GM18907 (cell line): ENCODE data around the gene PSTK.

ENCODE experiments used
- ATAC-seq: cut with Tn5 transposase; IDR thresholded peaks from one replicate; pipeline ENCODE4 v1.9.1; 2021; ENCODE audit warnings: mild to moderate bottlenecking, moderate library complexity; ENCODE audit not compliant: unreplicated experiment

The PSTK gene

DNA sequence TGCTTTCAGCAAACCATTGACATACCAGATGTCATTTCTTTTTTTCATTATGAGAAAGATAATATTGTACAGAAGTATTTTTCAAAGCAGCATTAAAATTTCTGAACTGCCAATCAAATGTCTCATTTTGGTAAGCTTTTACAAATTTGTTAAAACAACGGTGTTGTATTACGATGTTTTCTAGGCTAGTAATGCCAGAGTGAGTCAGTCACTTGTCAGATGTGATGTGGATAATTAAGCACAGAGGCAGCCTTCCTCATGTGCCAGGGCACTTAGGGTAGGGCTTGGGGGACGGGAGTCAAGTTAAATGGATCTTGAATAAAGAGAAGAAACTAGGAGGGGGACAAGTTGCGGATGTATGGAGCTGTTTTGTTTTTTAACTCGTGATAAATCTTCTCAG lies 10.1 kb downstream of the PSTK start:
- no peak for ATAC-seq

DNA sequence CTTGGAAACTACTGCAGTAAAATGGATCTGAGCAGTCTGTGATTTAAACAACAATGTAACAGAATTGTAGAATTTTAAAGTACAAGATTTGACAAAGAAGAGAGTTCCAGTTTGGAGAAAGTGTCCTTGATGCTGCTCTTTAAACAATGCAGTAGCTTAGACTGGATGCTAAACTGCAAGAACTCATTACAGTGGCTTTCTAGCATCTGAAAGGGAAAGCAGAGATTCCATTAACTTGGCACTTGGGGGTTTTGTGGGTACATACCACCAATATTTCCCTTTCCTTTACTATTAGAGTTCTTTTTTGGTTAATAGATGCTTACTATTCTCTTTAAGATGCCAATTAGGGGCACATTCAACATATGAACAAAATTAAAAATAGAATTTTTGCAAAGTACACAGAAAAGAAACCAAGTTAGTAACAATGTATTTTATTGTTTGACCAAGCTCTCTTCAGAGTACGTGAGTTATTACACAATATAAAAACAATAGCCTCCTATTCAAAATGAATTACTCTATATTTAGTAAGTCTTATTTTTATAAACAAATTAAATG lies 11.9 kb downstream of the PSTK start:
- no peak for ATAC-seq

DNA sequence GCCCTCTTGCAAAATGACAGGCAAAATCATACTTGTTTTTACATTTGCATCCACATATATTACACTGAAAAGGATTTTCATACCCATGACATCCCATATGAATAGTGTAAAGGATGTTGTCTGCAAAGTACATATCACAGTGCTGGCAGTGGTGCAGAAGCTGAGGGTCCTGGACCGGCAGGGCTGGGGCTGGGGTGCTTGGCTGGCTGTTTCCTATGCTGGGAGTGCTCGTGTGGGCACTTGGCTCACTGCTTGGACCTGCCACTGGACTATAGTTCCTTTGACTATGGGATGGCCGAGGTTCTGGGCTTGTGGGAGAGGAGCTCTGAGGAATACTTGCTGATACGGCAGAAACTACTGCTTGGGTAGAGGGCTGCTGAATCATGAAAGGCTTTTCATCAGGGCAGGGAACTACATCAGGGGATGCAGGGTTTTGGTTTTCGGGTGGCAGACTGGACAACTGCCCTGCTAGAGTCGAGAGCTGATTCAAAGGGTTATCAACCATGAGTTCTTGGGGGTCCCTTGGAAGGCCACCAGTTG lies 13.7 kb downstream of the PSTK start:
- no peak for ATAC-seq

DNA sequence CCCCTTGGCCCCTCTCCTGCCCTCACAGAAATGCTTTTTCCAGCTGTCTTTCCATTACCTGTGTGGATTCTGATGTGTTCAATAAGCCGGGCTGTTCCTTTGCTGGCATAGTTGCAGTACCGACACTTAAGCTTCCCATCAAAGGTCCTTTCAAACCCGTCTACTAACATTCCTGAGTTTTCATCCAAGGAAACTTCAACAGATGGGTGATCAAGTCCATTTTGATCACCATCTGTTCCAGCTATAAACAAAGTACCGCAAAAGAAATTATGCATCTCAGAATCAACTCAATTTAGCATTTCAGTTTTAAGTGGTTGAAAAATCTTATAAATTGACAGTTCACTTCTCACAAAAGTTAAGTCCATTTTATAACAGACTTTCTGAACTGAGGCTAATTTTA lies 15.7 kb downstream of the PSTK start:
- ATAC-seq = no peak

DNA sequence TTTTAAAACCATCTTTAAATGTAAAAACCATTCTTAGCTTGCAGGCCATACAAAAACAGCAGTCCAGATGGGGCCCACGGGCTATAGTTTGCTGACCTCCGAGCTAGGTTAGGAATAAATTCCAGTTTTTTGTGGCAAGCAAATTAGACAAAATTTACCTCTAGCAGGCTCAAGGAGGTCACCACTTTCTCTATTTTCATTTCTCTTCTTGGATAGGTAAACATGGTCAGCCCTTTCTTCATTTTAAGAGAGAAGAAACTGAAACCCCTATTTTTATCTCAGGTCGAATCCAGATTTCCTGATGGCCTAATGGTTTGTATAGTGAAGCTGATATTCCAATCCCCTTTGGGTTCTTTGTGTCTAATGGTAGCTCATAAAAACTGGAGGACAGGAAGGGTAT lies 17.7 kb downstream of the PSTK start:
- no peak for ATAC-seq

DNA sequence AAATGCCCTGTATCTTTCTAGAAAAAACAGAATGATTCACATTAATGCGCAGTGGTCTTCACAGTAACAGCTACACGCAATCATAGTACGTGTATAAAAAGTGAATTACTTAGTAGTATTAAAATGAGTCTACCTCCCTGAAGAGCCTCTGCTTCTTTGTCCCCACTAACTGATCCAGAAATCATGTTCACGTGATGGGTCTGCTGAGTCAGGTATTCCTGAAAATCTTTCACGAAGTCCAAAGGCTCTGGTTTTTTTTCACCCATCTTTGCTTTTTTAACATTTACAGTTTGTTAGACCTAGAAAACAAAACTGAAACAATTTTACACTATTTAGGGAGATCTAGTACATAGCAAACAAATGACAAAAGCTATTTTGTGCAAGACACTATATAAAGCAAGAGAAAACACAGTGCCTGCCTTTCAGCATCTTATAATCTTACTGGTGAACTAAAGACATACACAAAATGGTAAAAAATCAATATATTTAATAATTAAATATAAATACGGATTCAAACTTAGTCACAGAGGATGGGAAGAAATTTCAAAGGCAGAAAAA lies 18.2 kb downstream of the PSTK start:
- no peak for ATAC-seq

DNA sequence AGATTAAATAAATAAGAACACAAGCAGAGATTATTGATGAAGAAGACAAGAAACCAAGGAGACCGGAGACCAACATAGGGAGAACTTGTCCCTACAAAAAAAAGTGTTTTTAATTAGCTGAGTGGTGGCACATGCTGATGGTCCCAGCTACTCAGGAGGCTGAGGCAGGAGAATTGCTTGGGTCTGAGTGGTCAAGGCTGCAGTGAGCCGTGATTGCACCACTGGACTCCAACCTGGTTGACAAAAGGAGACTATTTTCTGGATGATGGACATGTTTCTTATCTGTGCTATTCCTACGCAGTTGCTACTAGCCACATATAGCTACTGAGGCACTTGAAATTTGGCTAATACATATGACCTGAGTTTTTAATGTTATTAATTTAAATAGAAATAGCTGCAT lies 18.7 kb downstream of the PSTK start:
- no peak for ATAC-seq

DNA sequence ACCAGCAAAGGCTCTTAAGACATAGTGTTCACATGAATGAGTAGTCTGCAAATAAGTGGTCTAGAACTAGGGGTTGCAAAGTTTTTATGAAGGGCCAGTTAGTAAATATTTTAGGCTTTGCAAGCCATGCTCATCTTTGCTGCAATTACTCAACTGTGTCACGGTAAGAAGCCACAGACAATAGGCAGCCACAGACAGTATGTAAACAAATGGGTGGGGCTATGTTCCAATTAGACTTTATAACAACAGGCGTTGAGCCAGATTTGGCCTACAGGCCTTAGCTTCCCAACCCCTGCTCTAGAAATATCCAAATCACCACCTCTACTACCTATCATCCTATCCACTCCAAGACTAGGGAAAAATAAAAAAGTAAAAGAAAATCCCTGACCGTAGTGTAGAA lies 19.1 kb downstream of the PSTK start:
- ATAC-seq = no peak

DNA sequence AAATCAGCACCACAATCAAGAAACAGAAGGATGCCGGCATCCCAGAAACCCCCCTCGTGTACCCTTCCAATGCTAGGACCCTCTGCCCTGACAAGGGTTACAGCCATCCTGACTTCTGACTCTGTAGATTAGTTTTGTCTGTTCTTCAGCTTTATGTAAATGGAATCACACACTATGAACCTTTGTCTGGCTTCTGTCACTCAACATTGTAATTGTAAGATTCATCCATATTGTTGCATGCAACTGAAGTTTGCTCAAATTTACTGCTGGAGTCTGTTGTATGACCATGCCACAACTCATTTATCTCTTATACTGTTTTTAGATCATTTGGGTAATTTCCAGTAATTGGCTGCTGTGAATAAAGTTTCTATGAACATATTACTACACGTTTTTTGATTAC lies 20.0 kb downstream of the PSTK start:
- no peak for ATAC-seq

DNA sequence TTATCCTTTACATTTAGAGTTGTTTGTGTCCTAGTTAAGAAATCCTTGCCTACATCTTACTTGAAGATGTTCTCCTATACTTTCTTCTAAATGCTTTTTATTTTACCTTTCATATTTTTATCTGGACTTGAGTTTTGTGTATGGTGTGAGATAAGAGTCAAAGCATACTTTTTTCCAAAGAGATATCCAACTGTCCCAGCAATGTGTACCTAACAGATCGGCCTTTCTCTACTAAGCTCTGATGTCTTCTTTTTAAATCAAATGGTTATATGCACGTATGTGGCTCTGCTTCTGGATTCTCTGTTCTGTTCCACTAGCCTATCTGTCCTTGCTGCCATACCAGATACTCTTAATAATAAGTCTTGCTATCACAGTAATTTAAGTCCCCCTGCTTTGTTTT lies 21.2 kb downstream of the PSTK start:
- ATAC-seq = no peak

DNA sequence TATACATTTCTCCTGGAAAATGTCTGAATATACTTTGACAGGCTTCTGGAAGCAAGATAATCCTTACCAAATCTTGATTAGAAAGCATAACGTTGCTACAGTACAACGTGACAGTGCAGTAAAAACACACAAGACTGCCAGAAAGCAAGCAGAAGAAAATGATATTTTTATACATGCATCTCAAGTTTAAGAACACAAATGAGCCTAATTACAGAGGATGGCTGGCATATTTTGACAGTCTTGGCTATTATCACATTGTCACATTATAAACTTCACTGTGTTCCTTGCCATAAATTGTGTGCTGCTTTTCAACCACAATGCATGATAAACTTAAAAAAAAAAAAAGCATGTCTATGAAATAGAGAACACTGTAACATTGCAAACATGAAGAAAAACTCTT lies 24.1 kb downstream of the PSTK start:
- no peak for ATAC-seq

DNA sequence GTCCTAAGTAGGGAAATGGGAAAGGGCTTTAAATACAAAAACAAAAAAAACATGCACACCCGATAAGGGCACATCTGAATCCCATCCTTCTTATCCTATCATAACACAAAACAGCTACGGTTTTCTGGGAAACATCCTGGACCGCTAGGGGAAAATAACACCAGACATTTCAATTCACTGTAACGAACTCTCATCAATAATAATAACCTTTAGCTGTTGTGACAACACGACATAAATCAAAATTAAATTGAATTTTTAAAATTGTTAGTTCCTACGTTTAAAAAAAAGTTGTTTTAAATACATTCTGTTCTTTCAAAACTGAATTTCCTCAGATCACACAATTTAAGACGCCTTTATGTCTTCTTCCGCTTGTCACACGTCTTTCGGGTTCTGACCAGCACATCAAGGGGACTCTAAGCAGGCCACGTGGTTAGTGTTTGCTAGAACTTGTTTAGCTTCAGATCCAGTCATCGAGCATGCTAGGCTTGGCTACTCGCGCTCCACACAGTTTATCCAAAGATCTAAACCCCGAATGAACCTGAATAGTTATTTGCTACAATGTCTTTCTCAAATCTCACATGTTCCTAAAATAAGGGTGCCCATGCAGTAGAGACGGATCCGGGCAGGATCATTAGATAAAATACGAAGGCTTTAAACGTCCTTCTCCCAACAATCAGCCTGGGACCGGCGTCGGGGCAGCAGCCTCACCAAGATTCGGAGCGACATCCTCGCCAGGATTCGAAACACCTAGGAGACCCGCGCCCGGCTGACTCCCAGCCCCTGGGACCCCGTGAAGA lies 27.6 kb downstream of the PSTK start:
- peak; percentile 43 for ATAC-seq

DNA sequence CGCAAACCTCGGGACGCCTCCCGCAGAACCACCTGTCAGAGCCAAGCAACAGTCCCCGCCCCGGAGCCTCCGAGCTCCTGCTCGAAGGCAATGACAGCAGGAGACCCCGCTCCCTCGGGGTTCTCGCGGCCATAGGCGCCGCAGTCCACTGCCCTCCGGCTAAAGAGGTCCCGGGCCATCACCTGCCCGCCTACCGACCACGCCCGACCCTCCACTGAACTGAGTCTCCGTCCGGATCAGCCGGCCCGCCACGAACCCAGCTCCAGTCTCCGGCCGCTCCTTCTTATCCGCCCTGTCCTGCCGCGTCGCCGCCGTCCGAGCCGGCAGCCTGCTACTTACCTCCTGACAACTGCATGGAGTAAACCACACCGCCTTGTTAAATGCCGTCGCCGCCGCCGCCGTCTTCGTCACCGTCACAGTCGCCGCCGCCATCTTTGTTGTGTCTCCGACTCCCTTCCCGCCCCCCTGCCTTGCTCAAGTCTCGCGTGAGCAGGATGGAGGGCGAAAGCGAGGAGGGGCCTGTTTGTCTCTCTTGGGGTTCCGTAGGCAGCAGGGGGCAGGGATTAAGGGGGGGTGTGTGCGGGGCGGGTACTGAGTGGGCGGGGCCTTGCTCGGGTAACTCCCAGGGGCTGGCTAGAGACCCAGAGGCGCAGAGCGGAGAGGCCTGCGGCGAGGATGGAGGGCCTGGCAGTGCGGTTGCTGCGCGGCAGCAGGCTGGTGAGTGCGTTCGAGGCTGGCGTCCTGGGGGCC lies 28.3 kb downstream of the PSTK start, which contains the start of the genes ACADSB and IKZF5:
TSS of gene ACADSB (plus strand) at position 652 of the 750 bp plus-strand sequence. CDS start at position 676, 24 bp downstream.
TSS of gene IKZF5 (minus strand) at position 441 of the 750 bp plus-strand sequence. CDS start 10,170 bp downstream, outside the sequence.
- peak; percentile 88 for ATAC-seq

DNA sequence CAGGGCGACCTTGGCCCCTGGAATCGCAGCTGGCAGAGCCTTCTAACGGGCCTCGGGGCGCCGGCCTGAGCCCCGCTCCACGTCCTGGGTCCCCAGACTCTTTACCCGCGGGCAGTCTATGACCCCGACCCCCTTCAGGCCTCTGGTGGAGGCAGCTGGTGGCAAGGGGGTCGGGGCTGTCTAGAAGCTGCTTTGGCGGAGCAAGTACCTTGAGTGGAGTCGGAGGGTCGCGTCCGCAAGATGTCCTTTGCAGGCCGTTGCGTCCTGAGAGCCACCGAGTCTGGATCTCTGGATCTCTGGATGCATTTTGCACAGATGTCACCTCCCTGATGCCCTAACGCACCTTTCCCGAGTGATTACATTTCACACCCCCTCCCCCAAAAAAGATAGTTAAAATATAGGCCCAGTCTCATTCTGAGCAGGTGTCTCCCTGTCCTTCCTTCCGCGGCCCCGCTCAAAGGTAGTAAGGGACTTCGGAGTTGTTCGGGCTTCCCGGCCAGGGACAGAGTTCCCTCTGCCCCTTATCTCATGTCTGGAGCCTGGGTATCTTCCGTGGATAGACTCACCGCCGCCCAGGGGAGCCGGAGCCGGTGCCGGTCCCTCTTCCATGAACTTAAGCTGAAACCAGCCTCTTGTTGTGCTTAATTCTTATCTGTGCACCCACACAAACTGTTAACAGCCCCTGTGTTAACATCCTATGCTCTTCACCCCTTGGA lies 29.1 kb downstream of the PSTK start:
- peak; percentile 15 for ATAC-seq

DNA sequence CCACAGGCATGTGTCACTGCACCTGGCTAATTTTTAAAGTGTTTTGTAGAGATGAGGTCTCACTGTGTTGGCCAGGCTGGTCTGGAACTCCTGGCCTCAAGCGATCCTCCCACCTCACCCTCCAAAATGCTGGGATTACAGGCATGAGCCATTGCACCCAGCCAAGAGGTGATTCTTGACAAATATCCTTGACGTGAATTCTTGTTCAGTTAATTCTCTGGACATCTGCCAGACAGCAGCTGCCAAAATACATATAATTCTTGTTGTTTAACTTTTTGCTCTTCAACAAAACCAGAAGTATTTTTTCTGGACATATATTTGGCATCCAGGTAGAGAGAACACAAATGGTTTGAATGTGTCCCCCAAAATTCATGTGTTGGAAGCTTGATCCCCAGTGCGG lies 31.8 kb downstream of the PSTK start:
- ATAC-seq = no peak

DNA sequence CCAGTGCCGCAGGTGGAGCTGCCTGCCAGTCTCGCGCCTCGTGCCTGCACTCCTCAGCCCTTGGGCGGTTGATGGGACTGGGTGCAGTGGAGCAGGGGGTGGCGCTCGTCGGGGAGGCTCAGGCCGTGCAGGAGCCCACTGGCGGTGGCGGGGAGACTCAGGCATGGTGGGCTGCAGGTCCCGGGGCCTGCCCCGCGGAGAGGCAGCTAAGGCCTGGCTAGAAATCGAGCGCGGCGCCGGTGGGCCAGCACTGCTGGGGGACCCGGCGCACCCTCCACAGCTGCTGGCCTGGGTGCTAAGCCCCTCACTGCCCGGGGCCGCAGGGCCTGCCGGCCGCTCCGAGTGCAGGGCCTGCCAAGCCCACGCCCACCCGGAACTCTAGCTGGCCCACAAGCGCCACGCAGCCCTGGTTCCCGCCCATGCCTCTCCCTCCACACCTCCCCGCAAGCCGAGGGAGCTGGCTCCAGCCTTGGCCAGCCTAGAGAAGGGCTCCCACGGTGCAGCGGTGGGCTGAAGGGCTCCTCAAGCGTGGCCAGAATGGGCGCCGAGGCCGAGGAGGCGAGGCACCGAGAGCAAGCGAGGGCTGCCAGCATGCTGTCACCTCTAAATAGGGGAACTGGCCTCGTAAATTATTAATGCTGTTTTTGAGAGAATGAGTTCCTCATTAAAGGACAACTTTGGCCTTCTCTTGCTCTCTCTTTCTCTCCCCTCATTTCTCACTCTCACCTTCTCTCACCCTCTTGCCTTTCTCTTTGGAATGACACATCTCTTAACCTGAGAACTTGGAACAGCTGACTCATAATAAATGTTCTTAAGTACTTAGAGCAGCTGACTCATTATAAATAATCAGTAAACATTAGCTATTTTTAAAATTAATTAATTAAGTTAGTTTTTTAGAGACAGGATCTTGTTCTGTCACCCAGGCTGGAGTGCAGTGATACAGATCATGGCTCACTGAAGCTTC lies 33.5 kb downstream of the PSTK start:
- ATAC-seq = no peak

DNA sequence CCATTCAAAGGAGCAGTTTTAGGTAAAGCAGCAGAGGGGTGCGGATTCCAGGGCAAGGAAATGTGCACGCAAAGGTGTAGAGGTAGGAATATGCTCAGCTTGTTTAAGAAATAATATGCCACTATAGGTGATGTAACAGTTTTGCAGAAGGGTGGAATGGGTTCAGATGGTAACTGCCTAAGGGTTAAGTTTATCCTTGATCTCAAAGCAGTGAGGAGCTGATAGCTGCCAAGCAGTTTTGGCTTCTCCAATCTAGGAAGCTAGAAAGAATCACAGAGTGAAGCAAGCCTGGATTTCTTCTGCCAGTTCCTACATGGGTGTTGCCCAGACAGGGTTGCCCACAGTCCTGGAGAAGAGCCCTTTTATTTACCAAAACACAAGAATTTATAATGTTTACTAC lies 34.6 kb downstream of the PSTK start:
- ATAC-seq = no peak

DNA sequence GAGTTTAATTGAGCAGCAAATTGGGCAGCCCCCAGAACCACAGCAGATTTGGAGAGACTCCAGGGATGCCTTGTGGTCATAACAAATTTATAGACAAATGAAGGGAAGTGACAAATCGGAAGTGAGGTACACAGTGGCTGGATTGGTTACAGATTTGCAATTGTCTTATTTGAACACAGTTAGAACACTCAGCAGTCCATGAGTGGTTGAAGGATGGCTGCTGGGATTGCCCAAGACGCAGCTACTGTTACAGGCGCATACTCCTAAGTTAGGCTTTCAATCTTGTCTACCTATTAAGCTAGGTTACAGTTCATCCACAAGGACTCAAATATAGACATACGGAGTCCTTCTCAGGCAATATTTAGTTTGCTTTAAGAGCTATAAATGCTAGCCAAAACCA lies 36.0 kb downstream of the PSTK start:
- ATAC-seq = no peak

DNA sequence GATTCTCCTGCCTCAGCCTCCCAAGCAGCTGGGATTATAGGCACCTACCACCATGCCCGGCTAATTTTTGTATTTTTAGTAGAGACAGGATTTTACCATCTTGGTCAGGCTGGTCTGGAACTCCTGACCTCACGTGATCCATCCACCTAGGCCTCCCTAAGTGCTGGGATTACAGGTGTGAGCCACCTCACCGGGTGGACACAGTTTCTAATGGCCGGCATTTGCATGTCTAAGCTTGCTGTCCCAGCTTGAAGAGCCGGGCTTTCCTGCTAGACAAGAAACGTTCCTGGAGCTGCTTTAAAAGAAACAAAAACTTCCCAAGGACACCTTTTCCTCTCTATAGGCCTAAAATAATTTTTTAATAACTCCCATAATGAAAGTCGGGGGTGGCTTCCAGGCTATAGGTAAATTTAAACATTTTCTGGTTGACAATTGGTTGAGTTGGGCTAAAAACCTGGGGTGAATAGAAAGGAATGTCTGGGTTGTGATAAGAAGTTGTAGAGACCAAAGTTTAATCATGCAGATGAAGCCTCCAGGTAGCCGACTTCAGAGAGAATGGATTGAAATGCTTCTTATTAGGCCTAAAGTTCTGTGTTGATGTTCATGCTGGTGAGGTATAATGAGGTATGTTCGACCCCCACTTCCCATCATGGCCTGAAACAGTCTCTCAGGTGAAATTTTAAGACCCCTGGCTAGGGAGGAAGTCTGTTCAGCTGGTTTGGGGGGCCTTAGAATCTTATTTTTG lies 37.4 kb downstream of the PSTK start:
- no peak for ATAC-seq
